SK-N-SH (cell line): ENCODE data around the gene NTNG1. TPM values are rescaled to one million over a fixed set of nuclear protein-coding genes. Genes with fewer than 3 reads are reported as not detected.

ENCODE experiments used
- CTCF ChIA-PET: fragments of 300-600, 350-600 bp; formaldehyde crosslinking; extraction: SDS; loops from one replicate; lab custom pipeline; 2021; lab: Yijun Ruan, JAX
- POLR2A ChIA-PET: fragments of 350-600 bp; sonication (Branson Sonifier 250); formaldehyde crosslinking; extraction: SDS; loops from one replicate; lab custom pipeline; 2020; ENCODE audit warnings: antibody characterized with exemption, inconsistent platforms; lab: Yijun Ruan, JAX
- DNase-seq: peaks from one replicate; pipeline ENCODE4 v3.0.0; 2012
- H2AFZ ChIP-seq: fragments of 200-600 bp; sonication (generic); 2 replicates; pipeline ENCODE4 v1.8.1; 2016; ENCODE audit warnings: antibody characterized with exemption, mild to moderate bottlenecking, low read depth
- H3F3A ChIP-seq: fragments of 200-600 bp; sonication (generic); replicated peaks from 2 replicates; pipeline ENCODE3; 2016; ENCODE audit warnings: antibody characterized with exemption, mild to moderate bottlenecking; ENCODE audit not compliant: insufficient read depth
- H3K27ac ChIP-seq, 2 experiments: fragments of 200-500 bp in 1 of 2; fragments of 200-600 bp in 1 of 2; sonication (Bioruptor generic) in 1 of 2; sonication (generic), shearing (Covaris generic) in 1 of 2; 2 replicates each; pipeline versions ENCODE4 v1.5.1 to v1.6.1; 2014 to 2016; ENCODE audit warnings: low read depth in 2 of 2, inconsistent platforms in 1 of 2, low read length in 1 of 2, mild to moderate bottlenecking in 1 of 2, mixed read lengths in 1 of 2
- H3K27me3 ChIP-seq: fragments of 200-600 bp; sonication (generic), shearing (Covaris generic); 2 replicates; pipeline ENCODE4 v1.6.1; 2016; ENCODE audit warnings: mixed run types; ENCODE audit not compliant: insufficient read depth
- H3K36me3 ChIP-seq, 2 experiments: fragments of 200-500 bp in 1 of 2; fragments of 200-600 bp in 1 of 2; sonication (Bioruptor generic) in 1 of 2; sonication (generic) in 1 of 2; replicated peaks in 1 of 2; 2 replicates each; pipeline versions ENCODE3 to v1.5.1; 2014 to 2016; ENCODE audit warnings: low read length in 1 of 2, mild to moderate bottlenecking in 1 of 2; ENCODE audit not compliant: insufficient read depth in 2 of 2, control insufficient read depth in 1 of 2
- H3K4me1 ChIP-seq, 2 experiments: fragments of 200-500 bp in 1 of 2; fragments of 200-600 bp in 1 of 2; sonication (Bioruptor generic) in 1 of 2; sonication (generic), shearing (Covaris generic) in 1 of 2; 2 replicates each; pipeline versions ENCODE4 v1.5.1 to v1.6.1; 2014 to 2016; ENCODE audit warnings: low read depth in 1 of 2, low read length in 1 of 2, mixed run types in 1 of 2; ENCODE audit not compliant: insufficient read depth in 2 of 2, control insufficient read depth in 1 of 2
- H3K4me2 ChIP-seq: fragments of 200-600 bp; sonication (generic), shearing (Covaris generic); 2 replicates; pipeline ENCODE4 v1.6.1; 2017; ENCODE audit warnings: mixed run types
- H3K4me3 ChIP-seq, 2 experiments: fragments of 200-500 bp in 1 of 2; fragments of 200-600 bp in 1 of 2; sonication (Bioruptor generic) in 1 of 2; sonication (generic), shearing (Covaris generic) in 1 of 2; 2 replicates each; pipeline versions ENCODE4 v1.5.1 to v1.8.1; 2014 to 2016; ENCODE audit warnings: low read depth in 2 of 2, inconsistent platforms in 1 of 2, low read length in 1 of 2, mild to moderate bottlenecking in 1 of 2, mixed read lengths in 1 of 2, moderate library complexity in 1 of 2
- H3K79me2 ChIP-seq: fragments of 200-600 bp; sonication (generic); 2 replicates; pipeline ENCODE4 v1.8.1; 2017; ENCODE audit warnings: mild to moderate bottlenecking; ENCODE audit not compliant: insufficient read depth
- H3K9ac ChIP-seq: fragments of 200-600 bp; sonication (generic); 2 replicates; pipeline ENCODE4 v1.6.1; 2017; ENCODE audit warnings: mixed run types
- H3K9me2 ChIP-seq: fragments of 200-600 bp; sonication (generic); 2 replicates; pipeline ENCODE4 v1.6.1; 2017; ENCODE audit warnings: mixed run types
- H3K9me3 ChIP-seq: fragments of 200-600 bp; sonication (generic); 2 replicates; pipeline ENCODE4 v1.6.1; 2017; ENCODE audit warnings: mixed run types, mild to moderate bottlenecking, moderate library complexity
- H4K20me1 ChIP-seq: fragments of 200-600 bp; sonication (generic); 2 replicates; pipeline ENCODE4 v1.6.1; 2017; ENCODE audit warnings: mild to moderate bottlenecking, mixed run types; ENCODE audit not compliant: insufficient read depth
- CTCF ChIP-seq: fragments of 200-600 bp; sonication (generic); IDR thresholded peaks from 2 replicates; pipeline ENCODE4 v1.6.1; 2017; ENCODE audit warnings: antibody characterized with exemption, mild to moderate bottlenecking, moderate library complexity
- ELF1 ChIP-seq: IDR thresholded peaks from 2 replicates; pipeline ENCODE4 v1.4.0; 2012
- EP300 ChIP-seq, 2 experiments: IDR thresholded peaks; 2 replicates each; pipeline versions ENCODE4 v1.4.0 to v1.6.1; 2012; ENCODE audit warnings: borderline replicate concordance in 1 of 2, low read depth in 1 of 2, low read length in 1 of 2
- FOXM1 ChIP-seq: IDR thresholded peaks from 2 replicates; pipeline ENCODE4 v1.4.0; 2012; ENCODE audit warnings: low read depth, mild to moderate bottlenecking
- GATA2 ChIP-seq: sonication (generic); formaldehyde crosslinking; IDR thresholded peaks from 2 replicates; pipeline ENCODE4 v1.5.0; 2020; ENCODE audit warnings: mild to moderate bottlenecking, missing genetic modification reagents
- JUND ChIP-seq: IDR thresholded peaks from 2 replicates; pipeline ENCODE4 v1.4.0; 2012
- MEF2A ChIP-seq: IDR thresholded peaks from 2 replicates; pipeline ENCODE4 v1.4.0; 2012; ENCODE audit warnings: low read depth, borderline replicate concordance
- MXI1 ChIP-seq: IDR thresholded peaks from 2 replicates; pipeline ENCODE4 v1.6.1; 2012; ENCODE audit warnings: mild to moderate bottlenecking, low read depth, low read length, improper control_type of control experiment
- NRF1 ChIP-seq: IDR thresholded peaks from 2 replicates; pipeline ENCODE4 v1.6.1; 2012; ENCODE audit warnings: low read depth, mild to moderate bottlenecking, low read length
- POLR2AphosphoS5 ChIP-seq: IDR thresholded peaks from 2 replicates; pipeline ENCODE4 v1.6.1; 2012; ENCODE audit warnings: low read depth, low read length
- RXRA ChIP-seq: IDR thresholded peaks from 2 replicates; pipeline ENCODE4 v1.4.0; 2012; ENCODE audit warnings: low read depth, mild to moderate bottlenecking, borderline replicate concordance
- TAF1 ChIP-seq: IDR thresholded peaks from 2 replicates; pipeline ENCODE4 v1.6.1; 2012; ENCODE audit warnings: low read depth, mild to moderate bottlenecking, low read length, moderate library complexity, borderline replicate concordance
- TCF12 ChIP-seq: IDR thresholded peaks from 2 replicates; pipeline ENCODE4 v1.4.0; 2012
- TEAD4 ChIP-seq: IDR thresholded peaks from 2 replicates; pipeline ENCODE4 v1.4.0; 2012; ENCODE audit warnings: mild to moderate bottlenecking, borderline replicate concordance; ENCODE audit not compliant: insufficient read depth
- USF1 ChIP-seq: IDR thresholded peaks from 2 replicates; pipeline ENCODE4 v1.4.0; 2012; ENCODE audit warnings: low read depth, borderline replicate concordance
- USF2 ChIP-seq: fragments of 150-350 bp; IDR thresholded peaks from 2 replicates; pipeline ENCODE4 v1.6.1; 2017; ENCODE audit warnings: antibody characterized with exemption, low read length, low read depth, borderline replicate concordance
- WGBS: methylation state at CpG from one replicate; pipeline ENCODE4 v1.1.6; 2017; ENCODE audit warnings: low lambda C conversion rate; 5-methylcytosine and 5-hydroxymethylcytosine counted together
- polyA plus RNA-seq, 3 experiments: library from polyadenylated mRNA; depleted of rRNA; stranded (reverse); fragments of >200 nt; gene quantifications; 2 replicates each; pipeline ENCODE4 v1.2.3, GENCODE V29; 2012

NTNG1 gene
- polyA plus RNA-seq, 1 of the 3 experiments (the other 2 are of a cell fraction): 0.03 TPM

DNA sequence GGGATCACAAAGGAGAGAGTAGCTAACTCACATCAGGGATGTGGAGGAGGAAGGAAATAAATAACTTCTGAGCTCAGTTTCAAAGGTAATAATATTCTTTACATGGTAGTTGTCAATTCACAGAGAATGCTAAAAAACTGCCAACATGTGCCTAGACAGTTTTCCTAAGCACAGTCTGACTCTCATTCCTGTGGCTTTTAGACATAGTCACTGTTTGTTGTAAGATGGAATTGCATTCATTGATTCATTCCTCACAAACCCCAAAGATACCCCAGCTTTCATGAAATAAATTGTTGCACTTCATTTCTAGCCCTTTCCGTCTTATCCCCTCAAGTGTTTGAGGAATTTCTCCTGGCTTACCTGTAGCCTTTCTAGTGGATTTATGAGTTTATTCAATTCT, 263.9 kb downstream of the NTNG1 start:
- ChIA-PET POLR2A (no interaction called here), CTCF (interaction anchor here (0.8 kb wide), 1 partner anchor 33 kb away, joined by 3 read pairs; no protein-coding TSS in a partner anchor)
- no peaks in the 10 kb centered on the region for H3K4me1 ChIP-seq
- H3K9me2 ChIP-seq: no peaks in the 10 kb centered on the region
- no peak overlapping the region for H2AFZ ChIP-seq
- no peak overlapping the region for H3K4me2 ChIP-seq
- no peak overlapping the region for H3K4me3 ChIP-seq
- no peaks in the 10 kb centered on the region for H3F3A ChIP-seq
- no peak for DNase-seq
- 62% methylated on average over 1 of the region's 1 CpG for WGBS
- H3K79me2 ChIP-seq: no peaks in the 10 kb centered on the region
- no peak overlapping the region for H3K9ac ChIP-seq
- no peaks in the 10 kb centered on the region for H3K36me3 ChIP-seq
- H3K27ac ChIP-seq: no peak overlapping the region
- no peaks in the 10 kb centered on the region for H4K20me1 ChIP-seq
- TF ChIP-seq POLR2AphosphoS5: no peak
- no peak for TF ChIP-seq ELF1
- TF ChIP-seq FOXM1: no peak
- no peak for TF ChIP-seq RXRA
- no peak for TF ChIP-seq GATA2 (CRISPR knock-in tag)
- no peaks in the 10 kb centered on the region for H3K9me3 ChIP-seq
- H3K27me3 ChIP-seq: no peaks in the 10 kb centered on the region

DNA sequence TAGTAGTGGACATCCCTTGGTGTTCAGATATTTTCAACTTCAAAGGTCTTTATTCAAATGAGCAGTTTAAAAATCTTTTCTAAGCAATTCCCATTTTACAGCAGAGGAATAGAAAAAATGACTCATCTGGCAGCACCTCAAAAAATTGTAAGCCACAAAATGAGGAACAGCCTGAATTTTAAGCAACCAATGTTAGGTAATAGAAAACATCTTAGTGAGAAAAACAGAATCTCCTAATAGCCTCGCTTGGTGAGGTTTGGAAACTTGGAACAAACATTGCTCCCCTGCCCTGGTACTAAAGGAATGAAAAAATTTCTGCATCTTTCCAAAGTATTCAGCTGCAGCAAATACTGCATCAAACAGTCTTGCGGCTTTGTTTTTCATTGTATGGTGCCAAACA, 264.4 kb downstream of the NTNG1 start:
- ChIA-PET POLR2A (no interaction called here), CTCF (no interaction called here)
- Histone ChIP-seq H3K27me3 (no peaks in the 10 kb centered on the region), H4K20me1 (no peaks in the 10 kb centered on the region), H3K9me3 (no peaks in the 10 kb centered on the region), H3K27ac (no peak overlapping the region), H3K79me2 (no peaks in the 10 kb centered on the region), H3K9ac (no peak overlapping the region), H3K4me3 (0 out of 4 replicates have a peak overlapping the region, but pooled peaks of 1 of the 2 experiments have one; percentile 3), H3F3A (no peaks in the 10 kb centered on the region), H3K9me2 (no peaks in the 10 kb centered on the region), H3K36me3 (no peaks in the 10 kb centered on the region), H3K4me2 (no peak overlapping the region), H3K4me1 (no peaks in the 10 kb centered on the region), H2AFZ (no peak overlapping the region)
- DNase-seq: no peak
- TF ChIP-seq EP300 (IDR thresholded peaks at IDR 0.05; ENCODE audit: borderline replicate concordance in 1 of 2, low read depth in 1 of 2, low read length in 1 of 2) (no peak), USF1 (no peak), TEAD4 (no peak), MEF2A (no peak), TAF1 (no peak), FOXM1 (no peak), NRF1 (no peak), TCF12 (no peak), POLR2AphosphoS5 (no peak), MXI1 (no peak)
- 52% methylated on average over 2 of the region's 2 CpGs for WGBS

- Histone ChIP-seq H3K4me2 (no peak overlapping the region), H2AFZ (no peak overlapping the region), H3F3A (no peaks in the 10 kb centered on the region), H3K4me3 (no peak overlapping the region), H3K27me3 (no peaks in the 10 kb centered on the region), H3K9me2 (no peaks in the 10 kb centered on the region; the same call in 1 of the 2 replicates), H3K36me3 (no peaks in the 10 kb centered on the region), H3K79me2 (no peaks in the 10 kb centered on the region), H3K27ac (no peak overlapping the region), H3K4me1 (no peaks in the 10 kb centered on the region), H3K9me3 (no peaks in the 10 kb centered on the region), H4K20me1 (no peaks in the 10 kb centered on the region), H3K9ac (no peak overlapping the region)
- no peak for DNase-seq
- ChIA-PET CTCF (interaction anchor here (1.4 to 2.4 kb wide), 2 partner anchors 24 to 122 kb away, joined by 4 to 6 read pairs; no protein-coding TSS in a partner anchor), POLR2A (no interaction called here)
- WGBS: 23% methylated on average over 4 of the region's 4 CpGs
- no peak for TF ChIP-seq USF2
- no peak for TF ChIP-seq GATA2 (CRISPR knock-in tag)
- no peak for TF ChIP-seq JUND
- TF ChIP-seq MEF2A: no peak
- no peak for TF ChIP-seq MXI1
- TF ChIP-seq CTCF: no peak
Measured at GRCh38 chr1:107407011-107407410, 266.2 kb downstream of the NTNG1 start.
